T-helper 2 cell treated with Interferon-gamma antibody and Interleukin-4, amounts not matched to agents 5 μg/mL and 100 μg/mL, for 36 hours (primary cell): ENCODE data around the gene EDC3.

Experiments used
- DNase-seq: peaks from one replicate; pipeline ENCODE4 v3.0.0; 2021; ENCODE audit warnings: low spot score
- H3K27ac Mint-ChIP-seq: one replicate; pipeline ENCODE4 v1.8.0; 2021; ENCODE audit warnings: mild to moderate bottlenecking, mixed read lengths
- H3K27me3 Mint-ChIP-seq: one replicate; pipeline ENCODE4 v1.8.0; 2021; ENCODE audit warnings: low read depth, mixed read lengths
- H3K36me3 Mint-ChIP-seq: one replicate; pipeline ENCODE4 v1.8.0; 2021; ENCODE audit warnings: low read depth, mixed read lengths
- H3K4me1 Mint-ChIP-seq: one replicate; pipeline ENCODE4 v1.8.0; 2021; ENCODE audit warnings: low read depth, mixed read lengths
- H3K4me3 Mint-ChIP-seq: one replicate; pipeline ENCODE4 v1.8.0; 2022; ENCODE audit warnings: mild to moderate bottlenecking, moderate library complexity, mixed read lengths
- H3K9me3 Mint-ChIP-seq: one replicate; pipeline ENCODE4 v1.8.0; 2021; ENCODE audit warnings: mixed read lengths

EDC3 gene

DNA sequence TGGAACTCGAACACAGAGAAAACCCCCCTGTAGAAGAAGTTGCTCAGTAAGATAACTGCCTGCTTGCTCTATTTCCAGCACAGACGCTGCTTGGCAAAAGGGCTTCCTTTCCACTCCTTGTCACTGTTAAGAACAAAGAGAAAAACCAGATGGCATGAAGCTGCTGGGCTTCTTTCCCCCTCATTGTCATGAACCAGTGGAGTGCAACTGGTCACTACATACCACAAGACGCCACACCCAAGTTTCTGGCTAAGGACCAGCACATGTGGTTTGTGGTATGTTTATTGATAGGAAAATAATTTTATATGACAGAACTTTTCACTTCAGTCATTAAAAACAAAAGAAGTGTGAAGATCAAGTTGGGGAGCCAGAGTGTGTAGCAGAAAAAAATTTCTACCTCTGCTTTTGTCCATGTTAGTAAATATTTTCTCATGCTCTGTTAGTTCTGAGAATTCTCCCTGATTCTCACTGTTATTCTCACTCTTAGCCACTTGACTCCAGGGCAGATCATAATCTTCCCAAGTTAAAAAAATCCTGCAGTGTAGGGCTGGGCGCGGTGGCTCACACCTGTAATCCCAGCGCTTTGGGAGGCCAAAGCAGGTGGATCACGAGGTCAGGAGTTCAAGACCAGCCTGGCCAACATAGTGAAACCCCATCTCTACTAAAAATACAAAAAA is 42.3 kb downstream of the EDC3 start:
- Mint-ChIP-seq H3K27me3 (no peaks in the 10 kb centered on the region), H3K36me3 (peaks cover 8% of the 10 kb centered on the region), H3K27ac (peak overlapping the region; percentile 21), H3K4me1 (peaks cover 36% of the 10 kb centered on the region), H3K4me3 (no peak overlapping the region), H3K9me3 (no peaks in the 10 kb centered on the region)
- no peak for DNase-seq

DNA sequence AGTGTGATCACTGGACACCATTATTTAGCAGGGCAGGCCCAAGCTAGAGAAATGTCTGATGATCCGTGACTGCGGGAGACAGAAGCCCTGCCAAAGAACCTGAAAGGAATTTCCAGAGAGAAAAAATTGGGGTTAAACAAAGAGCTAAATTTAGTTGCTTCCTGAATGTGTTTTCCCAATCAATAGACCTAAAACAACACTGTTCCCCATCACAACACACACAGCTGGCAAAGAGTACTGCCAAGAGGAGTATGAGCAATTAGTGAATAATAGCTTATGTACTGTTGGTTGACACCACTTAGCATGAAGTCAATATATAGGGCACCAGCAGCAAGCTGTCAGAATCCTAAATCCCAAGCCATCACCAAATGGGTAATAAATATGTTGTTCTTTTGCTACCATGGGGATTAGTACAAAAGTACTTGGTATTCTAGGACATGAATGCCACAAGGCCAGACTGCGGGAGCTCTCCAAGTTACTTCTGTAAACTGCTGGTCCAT is 44.5 kb downstream of the EDC3 start:
- Mint-ChIP-seq H3K27ac (no peak overlapping the region), H3K4me1 (peaks cover 23% of the 10 kb centered on the region), H3K9me3 (no peaks in the 10 kb centered on the region), H3K36me3 (peaks cover 8% of the 10 kb centered on the region), H3K4me3 (no peak overlapping the region), H3K27me3 (no peaks in the 10 kb centered on the region)
- DNase-seq: no peak

DNA sequence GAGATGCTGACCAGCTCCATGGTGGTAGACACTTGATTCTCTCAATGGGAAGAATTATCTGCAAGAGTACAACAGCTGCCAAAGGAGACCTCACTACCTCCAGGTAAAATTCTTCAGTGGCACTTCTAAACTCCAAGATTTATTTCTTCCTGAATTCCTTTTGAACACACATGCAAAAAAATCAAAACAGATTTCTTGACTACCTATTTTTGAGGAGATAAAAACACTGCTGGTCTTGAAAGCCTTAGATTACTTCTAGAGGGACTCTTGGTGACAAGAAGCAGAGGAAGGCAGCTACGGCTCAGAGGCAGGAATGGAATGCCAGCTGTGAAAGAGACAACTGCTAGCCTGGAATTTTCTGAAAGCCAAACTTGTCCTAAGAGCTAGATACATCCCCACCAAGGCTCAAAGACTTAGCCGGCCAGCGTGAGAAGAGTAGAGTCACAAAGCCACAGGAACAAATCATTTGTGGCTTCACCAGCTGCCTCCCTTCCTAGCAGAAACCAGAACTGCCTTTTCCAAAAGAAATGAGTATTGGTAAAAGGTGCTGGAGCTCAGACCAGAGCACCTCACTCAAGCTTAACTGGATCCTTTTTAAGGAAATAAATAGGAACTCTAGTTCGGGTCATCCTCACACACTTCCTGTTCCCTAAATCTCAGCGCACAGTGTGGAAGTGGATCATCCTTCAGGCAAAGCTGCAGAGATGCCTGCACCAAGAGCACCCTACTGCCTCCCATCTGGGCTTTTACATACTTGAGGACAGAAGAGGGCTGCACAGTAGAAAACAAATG is 47.6 kb downstream of the EDC3 start:
- Mint-ChIP-seq H3K4me1 (peaks cover 1% of the 10 kb centered on the region), H3K27me3 (no peaks in the 10 kb centered on the region), H3K36me3 (peaks cover 3% of the 10 kb centered on the region), H3K4me3 (no peak overlapping the region), H3K27ac (no peak overlapping the region), H3K9me3 (no peaks in the 10 kb centered on the region)
- no peak for DNase-seq

DNA sequence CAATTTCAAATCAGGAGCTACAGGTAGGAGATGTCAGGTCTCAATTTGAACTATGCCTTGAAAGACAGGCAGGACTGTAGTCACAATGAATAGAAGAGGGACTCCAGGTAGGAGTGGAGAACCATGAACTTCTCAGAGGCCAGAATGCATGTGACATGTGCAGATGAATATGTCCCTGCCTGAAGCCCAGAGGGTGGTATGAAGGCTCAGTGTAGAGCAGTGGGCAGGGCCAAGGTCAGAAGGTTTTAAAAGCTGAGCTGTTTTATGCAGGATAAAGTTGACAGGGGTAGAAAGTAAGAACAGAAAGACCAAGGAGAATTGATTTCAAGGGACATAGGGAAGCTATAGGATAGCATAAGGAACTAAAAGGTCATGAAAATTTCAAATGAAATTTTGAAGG is 49.3 kb downstream of the EDC3 start:
- Mint-ChIP-seq H3K36me3 (no peaks in the 10 kb centered on the region), H3K4me1 (peaks cover 9% of the 10 kb centered on the region), H3K4me3 (no peak overlapping the region), H3K27me3 (no peaks in the 10 kb centered on the region), H3K27ac (no peak overlapping the region), H3K9me3 (no peaks in the 10 kb centered on the region)
- no peak for DNase-seq

DNA sequence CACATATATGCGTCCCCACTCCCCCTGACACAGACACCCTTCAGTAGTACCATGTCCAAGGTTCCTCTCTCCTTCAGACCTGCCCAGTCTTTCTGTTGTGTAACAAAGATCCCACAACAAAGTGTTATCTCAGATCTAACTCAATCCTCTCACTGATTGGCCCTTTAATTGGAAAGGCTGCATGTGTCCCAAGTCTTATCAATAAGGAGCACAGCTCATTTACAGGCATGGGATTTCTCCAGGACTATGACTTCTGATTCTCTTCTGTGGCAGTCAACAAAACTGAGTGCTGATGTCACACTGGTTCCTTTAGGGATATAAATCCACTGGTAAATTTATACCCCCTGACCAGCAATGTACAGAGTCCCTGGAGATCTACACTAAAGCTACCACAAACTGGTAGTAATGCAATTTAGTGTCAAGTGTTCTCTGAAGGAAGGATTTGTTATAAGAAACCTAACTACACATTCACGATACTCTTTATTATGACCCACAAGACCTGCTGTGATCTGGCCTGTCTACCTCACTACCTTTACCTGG is 52.1 kb downstream of the EDC3 start:
- no peak overlapping the region for H3K27ac Mint-ChIP-seq

DNA sequence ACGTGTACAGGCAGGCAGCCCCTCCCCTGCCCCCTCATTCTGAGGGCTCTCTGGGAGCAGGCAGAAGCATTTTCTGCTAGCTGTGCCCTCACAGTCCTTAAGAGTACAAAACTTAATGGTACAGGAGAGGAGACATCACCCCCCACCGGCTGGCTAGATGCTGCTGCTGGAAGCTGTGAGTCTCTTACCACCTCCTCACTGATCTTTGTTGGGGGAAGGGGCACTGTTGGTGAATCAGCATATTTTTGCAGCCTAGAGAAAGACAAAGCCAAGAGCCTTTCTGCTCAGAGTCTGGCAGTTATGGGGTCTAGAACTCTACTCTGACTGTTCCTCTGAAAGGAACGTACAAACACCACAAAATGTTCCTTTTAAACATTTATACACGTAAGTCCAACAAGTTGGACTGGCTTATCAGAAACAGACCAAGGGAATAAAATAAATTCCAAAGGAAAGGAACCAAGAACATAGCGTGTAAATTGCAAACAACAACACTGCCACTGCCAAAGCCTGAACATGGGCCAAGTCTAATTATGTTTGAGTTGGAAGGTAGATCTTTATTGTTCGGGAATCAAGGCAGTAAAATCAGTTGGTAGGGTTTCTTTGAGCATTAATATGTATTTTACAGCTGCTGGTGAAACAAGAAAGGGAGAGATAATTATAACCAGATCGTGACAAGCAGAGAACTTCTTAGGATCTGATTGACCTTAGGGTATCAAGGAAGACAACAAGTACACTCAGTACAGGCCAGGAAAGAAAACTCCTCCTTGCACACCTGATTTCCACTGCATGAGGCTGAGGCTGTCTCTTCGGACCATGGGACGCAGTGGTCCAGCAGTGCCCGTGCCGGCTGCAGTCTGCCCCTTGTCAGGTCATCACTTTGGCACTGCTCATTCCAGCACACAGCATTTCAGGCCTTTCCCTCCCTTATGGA is 52.8 kb downstream of the EDC3 start:
- peaks cover 6% of the 10 kb centered on the region for H3K36me3 Mint-ChIP-seq
- H3K27me3 Mint-ChIP-seq: no peaks in the 10 kb centered on the region
- no peak overlapping the region for H3K4me3 Mint-ChIP-seq
- no peaks in the 10 kb centered on the region for H3K9me3 Mint-ChIP-seq
- H3K4me1 Mint-ChIP-seq: peaks cover 9% of the 10 kb centered on the region
- no peak for DNase-seq
- no peak overlapping the region for H3K27ac Mint-ChIP-seq

More for the DNA sequence above, 52.1 kb downstream of the EDC3 start:
- H3K9me3 Mint-ChIP-seq: no peaks in the 10 kb centered on the region
- peaks cover 4% of the 10 kb centered on the region for H3K36me3 Mint-ChIP-seq
- H3K27me3 Mint-ChIP-seq: no peaks in the 10 kb centered on the region
- H3K4me1 Mint-ChIP-seq: peaks cover 9% of the 10 kb centered on the region
- DNase-seq: no peak
- H3K4me3 Mint-ChIP-seq: no peak overlapping the region

DNA sequence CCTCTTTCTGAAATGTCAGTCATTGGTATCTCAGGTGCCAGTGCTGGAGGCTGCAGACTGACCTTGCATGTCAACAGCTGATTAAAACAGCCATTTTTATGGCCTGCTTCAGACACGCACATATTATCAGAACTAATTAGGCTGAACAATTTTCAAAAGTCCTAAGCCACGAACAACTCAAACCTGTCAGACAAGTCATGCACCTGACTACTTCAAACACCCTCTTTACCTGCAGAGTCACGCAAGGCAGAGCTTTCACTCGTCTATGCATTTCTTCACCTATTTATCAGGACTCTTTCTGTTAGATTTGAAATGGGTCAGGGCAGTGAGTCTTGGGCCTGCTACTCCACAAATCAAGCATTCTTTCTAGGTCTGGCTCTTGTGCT is 53.5 kb downstream of the EDC3 start:
- Mint-ChIP-seq H3K36me3 (peaks cover 6% of the 10 kb centered on the region), H3K4me3 (no peak overlapping the region), H3K27ac (no peak overlapping the region), H3K4me1 (peaks cover 9% of the 10 kb centered on the region), H3K9me3 (no peaks in the 10 kb centered on the region), H3K27me3 (no peaks in the 10 kb centered on the region)
- no peak for DNase-seq

DNA sequence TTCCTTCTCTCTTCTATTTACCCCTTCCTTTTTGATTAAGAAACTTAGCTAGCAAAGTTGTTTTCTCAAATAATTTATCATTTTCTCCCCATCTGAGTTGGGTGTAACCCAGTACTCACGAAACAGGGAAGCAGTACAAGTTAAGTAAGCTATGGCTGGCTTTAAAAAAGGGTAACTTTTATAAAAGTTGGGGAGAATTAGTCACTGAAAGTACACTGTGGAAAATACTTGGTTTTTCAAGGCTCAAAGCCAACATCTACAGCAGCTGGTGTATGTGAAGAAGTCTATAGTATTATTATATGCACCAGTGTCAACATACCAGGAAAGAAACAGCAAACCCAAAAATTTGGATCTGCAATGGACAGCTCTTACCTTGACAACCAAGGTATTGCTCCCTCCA is 54.7 kb downstream of the EDC3 start:
- DNase-seq: no peak
- Mint-ChIP-seq H3K36me3 (peaks cover 10% of the 10 kb centered on the region), H3K4me1 (peaks cover 9% of the 10 kb centered on the region), H3K4me3 (no peak overlapping the region), H3K27ac (no peak overlapping the region), H3K9me3 (no peaks in the 10 kb centered on the region), H3K27me3 (no peaks in the 10 kb centered on the region)

DNA sequence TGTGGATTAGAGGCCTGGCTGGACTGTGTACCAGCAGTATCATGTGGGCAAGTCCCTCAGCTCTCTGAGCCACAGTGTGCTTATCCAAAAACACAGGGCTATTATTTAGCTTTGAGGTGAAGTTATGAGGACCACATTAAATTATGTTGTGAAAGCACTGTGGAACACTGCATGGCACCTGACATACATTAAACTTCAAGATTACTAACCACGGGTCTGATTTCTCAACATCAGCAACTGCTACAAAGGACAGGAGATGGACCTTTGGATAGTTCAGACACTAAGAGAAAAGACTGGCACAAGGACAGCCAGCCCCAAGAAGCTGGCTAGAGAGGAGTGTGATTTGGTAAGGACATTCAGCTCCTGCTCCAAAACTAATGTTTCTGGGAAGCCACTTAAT is 58.8 kb downstream of the EDC3 start:
- no peak for DNase-seq
- Mint-ChIP-seq H3K4me3 (no peak overlapping the region), H3K27ac (no peak overlapping the region), H3K4me1 (peaks cover 1% of the 10 kb centered on the region), H3K27me3 (no peaks in the 10 kb centered on the region), H3K36me3 (peaks cover 30% of the 10 kb centered on the region), H3K9me3 (no peaks in the 10 kb centered on the region)

DNA sequence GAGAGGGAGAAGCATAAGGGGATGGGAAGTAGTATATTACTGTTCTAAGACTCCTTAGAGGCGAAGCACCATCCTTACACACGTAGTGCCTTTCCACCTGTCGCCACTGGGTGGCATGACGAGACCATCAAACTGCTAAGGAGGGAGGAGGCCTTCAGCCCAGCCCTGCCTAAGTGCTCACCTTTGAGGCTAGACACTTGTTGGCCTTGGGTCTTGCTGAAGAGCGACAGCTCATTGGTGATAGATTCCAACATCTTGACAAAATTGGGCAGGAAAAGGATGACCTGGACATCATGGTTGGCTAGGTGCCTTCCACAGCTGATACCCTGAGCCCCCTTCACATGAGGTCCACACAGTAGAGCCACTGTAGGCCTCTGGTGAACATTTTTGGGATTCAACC is 60.6 kb downstream of the EDC3 start:
- Mint-ChIP-seq H3K9me3 (no peaks in the 10 kb centered on the region), H3K4me1 (no peaks in the 10 kb centered on the region), H3K27me3 (no peaks in the 10 kb centered on the region), H3K4me3 (no peak overlapping the region), H3K27ac (no peak overlapping the region), H3K36me3 (peaks cover 32% of the 10 kb centered on the region)
- DNase-seq: peak; percentile 54

DNA sequence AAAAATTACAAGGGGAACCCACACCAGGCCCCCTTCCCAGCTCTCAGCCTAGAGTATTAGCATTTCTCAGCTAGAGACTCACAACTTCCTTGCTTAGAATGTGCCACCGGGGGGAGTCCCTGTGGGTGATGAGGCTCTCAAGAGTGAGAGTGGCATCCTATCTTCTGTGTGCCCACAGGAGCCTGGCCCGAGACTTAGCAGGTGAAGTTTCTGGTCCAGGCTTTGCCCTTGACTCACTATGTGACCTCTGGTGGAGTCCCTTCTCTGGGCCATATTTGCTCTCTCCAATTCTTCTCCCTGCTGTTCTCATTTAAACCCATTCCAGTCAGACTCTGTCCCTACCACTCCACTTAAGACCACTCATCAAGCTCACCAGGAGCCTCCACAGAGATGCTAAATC is 62.0 kb downstream of the EDC3 start:
- H3K27ac Mint-ChIP-seq: peak overlapping the region; percentile 29
- H3K4me1 Mint-ChIP-seq: no peaks in the 10 kb centered on the region

DNA sequence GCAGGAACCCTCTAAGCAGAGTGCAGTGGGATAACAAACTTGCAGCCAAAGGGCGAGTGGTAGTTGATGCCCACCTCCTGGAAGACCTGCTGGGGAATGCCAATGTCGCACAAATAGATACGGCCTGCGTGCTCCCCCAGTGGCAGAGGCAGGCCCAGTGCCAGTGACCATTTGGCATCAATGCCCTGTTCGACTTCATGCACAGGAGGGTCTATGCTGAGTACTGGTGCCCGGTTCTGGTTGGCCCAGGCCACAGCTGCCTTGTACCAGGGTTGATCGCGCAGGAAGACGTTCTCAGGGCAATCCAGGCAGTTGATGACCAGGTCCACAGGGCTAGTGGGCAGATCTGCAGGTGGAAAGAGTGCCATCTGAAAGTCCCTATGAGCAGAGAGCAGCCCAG is 63.2 kb downstream of the EDC3 start:
- Mint-ChIP-seq H3K36me3 (peaks cover 44% of the 10 kb centered on the region), H3K9me3 (no peaks in the 10 kb centered on the region)

More for the DNA sequence above, 62.0 kb downstream of the EDC3 start:
- Mint-ChIP-seq H3K9me3 (no peaks in the 10 kb centered on the region), H3K27me3 (no peaks in the 10 kb centered on the region), H3K4me3 (no peak overlapping the region), H3K36me3 (peaks cover 36% of the 10 kb centered on the region)
- DNase-seq: no peak

DNA sequence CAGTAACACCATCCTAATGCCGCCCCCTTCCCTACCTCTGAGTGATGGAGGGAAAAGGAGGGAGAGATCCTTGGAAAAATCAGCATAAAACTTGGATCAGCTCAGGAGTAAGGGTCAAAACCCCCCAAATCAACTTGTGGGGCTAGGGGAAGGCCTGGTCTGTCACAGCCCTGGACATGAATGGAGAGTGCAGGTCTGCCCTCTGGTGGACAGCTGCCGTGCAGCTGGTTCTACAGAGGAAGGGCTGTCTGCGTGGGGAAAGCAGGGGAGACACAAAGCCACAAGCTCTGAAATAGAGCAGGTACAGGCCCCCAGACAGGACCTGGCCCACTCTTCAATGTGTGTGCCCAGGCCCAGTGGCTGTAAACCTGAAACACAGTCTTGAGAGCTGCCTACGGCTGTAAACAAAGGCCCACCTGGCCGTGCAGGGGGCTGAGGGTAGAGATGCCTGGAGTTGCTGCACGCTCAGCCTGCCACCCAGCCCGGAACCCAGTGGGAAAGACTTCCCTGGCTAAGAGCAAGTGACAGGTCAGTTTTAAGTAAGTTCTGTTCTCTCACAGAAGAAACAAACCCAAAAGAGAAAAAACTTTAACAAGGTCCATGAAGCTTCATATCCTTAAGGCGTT is 63.8 kb downstream of the EDC3 start:
- Mint-ChIP-seq H3K27me3 (no peaks in the 10 kb centered on the region), H3K27ac (no peak overlapping the region), H3K9me3 (no peaks in the 10 kb centered on the region), H3K4me3 (no peak overlapping the region), H3K4me1 (no peaks in the 10 kb centered on the region), H3K36me3 (peaks cover 49% of the 10 kb centered on the region)
- DNase-seq: peak; percentile 33

More for the DNA sequence above, 63.2 kb downstream of the EDC3 start:
- Mint-ChIP-seq H3K27ac (no peak overlapping the region), H3K4me1 (no peaks in the 10 kb centered on the region), H3K27me3 (no peaks in the 10 kb centered on the region), H3K4me3 (no peak overlapping the region)
- no peak for DNase-seq
